ENCODE measurements around the gene APOL2.

DNA sequence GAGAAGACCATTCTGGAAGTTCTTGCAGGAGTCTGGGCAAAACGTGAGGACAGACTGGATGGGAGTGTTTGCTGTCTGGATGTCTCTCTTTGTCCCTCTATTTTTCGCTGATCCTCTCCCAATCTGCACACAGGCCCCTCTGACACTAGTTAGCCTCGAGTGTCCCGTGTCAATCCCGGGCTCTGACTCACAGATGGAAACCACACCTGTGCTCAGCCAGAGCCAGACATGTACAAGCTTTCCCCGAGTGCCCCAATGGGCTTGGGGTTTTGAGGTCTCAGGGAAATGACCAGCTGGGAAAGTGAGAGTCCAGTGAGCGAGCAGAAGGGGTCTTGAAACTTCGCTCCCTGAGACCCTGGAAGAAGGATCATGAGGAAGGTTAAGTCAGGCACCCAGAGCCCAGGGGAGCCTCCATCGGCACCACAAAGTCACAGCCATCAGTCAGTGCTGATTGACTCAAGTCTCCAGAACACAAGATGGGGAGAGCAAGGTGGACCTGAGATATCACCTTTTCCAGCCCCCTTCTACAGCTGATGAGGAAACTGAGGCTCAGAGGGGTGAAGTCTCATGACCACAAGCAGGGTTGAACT lies 13.9 kb downstream of the APOL2 start:
- TF ChIP-seq, protein P1, sequence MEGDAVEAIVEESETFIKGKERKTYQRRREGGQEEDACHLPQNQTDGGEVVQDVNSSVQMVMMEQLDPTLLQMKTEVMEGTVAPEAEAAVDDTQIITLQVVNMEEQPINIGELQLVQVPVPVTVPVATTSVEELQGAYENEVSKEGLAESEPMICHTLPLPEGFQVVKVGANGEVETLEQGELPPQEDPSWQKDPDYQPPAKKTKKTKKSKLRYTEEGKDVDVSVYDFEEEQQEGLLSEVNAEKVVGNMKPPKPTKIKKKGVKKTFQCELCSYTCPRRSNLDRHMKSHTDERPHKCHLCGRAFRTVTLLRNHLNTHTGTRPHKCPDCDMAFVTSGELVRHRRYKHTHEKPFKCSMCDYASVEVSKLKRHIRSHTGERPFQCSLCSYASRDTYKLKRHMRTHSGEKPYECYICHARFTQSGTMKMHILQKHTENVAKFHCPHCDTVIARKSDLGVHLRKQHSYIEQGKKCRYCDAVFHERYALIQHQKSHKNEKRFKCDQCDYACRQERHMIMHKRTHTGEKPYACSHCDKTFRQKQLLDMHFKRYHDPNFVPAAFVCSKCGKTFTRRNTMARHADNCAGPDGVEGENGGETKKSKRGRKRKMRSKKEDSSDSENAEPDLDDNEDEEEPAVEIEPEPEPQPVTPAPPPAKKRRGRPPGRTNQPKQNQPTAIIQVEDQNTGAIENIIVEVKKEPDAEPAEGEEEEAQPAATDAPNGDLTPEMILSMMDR (IDR thresholded peaks at IDR 0.05; ENCODE audit: low read length) = no peak
- TF ChIP-seq EZH2 (optimal IDR thresholded peaks at IDR 0.05; ENCODE audit: low read depth, low read length) (no peak), EZH2phosphoT487 (IDR thresholded peaks at IDR 0.05; ENCODE audit: low read length) (no peak)
